Neural cell (in vitro differentiated cells): Measurements from ENCODE around the gene OXLD1. TPM values are rescaled to one million over a fixed set of nuclear protein-coding genes. Genes with fewer than 3 reads are reported as not detected.

Source experiments
- H2AFZ ChIP-seq: fragments of 200-600, 300-800 bp; sonication (generic), shearing (Covaris generic); 2 replicates; pipeline ENCODE4 v1.6.0; 2014; ENCODE audit warnings: low read depth, mild to moderate bottlenecking, antibody characterized with exemption, low read length, moderate library complexity
- H3F3A ChIP-seq: fragments of 200-600 bp; shearing (Covaris generic); 2 replicates; pipeline ENCODE4 v1.6.1; 2016; ENCODE audit warnings: mild to moderate bottlenecking, moderate library complexity, mixed read lengths, antibody characterized with exemption, low read length; ENCODE audit not compliant: insufficient read depth, poor library complexity, severe bottlenecking
- H3K27ac ChIP-seq: fragments of 200-600, 300-800 bp; sonication (generic), shearing (Covaris generic); 2 replicates; pipeline ENCODE4 v1.5.1; 2014; ENCODE audit warnings: mild to moderate bottlenecking, low read length, moderate library complexity
- H3K27me3 ChIP-seq: fragments of 300-800, 200-600 bp; sonication (generic), shearing (Covaris generic); 2 replicates; pipeline ENCODE4 v1.6.0; 2014; ENCODE audit warnings: mild to moderate bottlenecking, low read depth, low read length, moderate library complexity; ENCODE audit not compliant: insufficient read depth
- H3K36me3 ChIP-seq: fragments of 300-800, 200-600 bp; sonication (generic), shearing (Covaris generic); 2 replicates; pipeline ENCODE4 v1.5.1; 2014; ENCODE audit warnings: mild to moderate bottlenecking, antibody characterized with exemption, low read length, moderate library complexity; ENCODE audit not compliant: insufficient read depth
- H3K4me2 ChIP-seq: fragments of 300-800, 200-600 bp; sonication (generic), shearing (Covaris generic); 2 replicates; pipeline ENCODE4 v1.6.0; 2014; ENCODE audit warnings: mild to moderate bottlenecking, low read length
- H3K4me3 ChIP-seq: fragments of 300-800, 200-600 bp; sonication (generic), shearing (Covaris generic); 2 replicates; pipeline ENCODE4 v1.5.1; 2014; ENCODE audit warnings: mild to moderate bottlenecking, low read length, moderate library complexity
- H3K79me2 ChIP-seq: fragments of 200-600 bp; shearing (Covaris generic); replicated peaks from 2 replicates; pipeline ENCODE4 v1.6.0; 2014; ENCODE audit warnings: mild to moderate bottlenecking, low read length, moderate library complexity; ENCODE audit not compliant: insufficient read depth
- H3K9ac ChIP-seq: fragments of 300-800, 200-600 bp; sonication (generic), shearing (Covaris generic); 2 replicates; pipeline ENCODE4 v1.6.1; 2016; ENCODE audit warnings: mild to moderate bottlenecking, low read length, mixed read lengths
- H3K9me2 ChIP-seq: fragments of 200-600 bp; shearing (Covaris generic); 2 replicates; pipeline ENCODE4 v1.6.1; 2016; ENCODE audit warnings: mild to moderate bottlenecking, low read length, mixed read lengths; ENCODE audit not compliant: insufficient read depth
- H3K9me3 ChIP-seq: fragments of 200-600, 300-800 bp; sonication (generic), shearing (Covaris generic); 2 replicates; pipeline ENCODE4 v1.6.1; 2016; ENCODE audit warnings: mild to moderate bottlenecking, mixed run types, low read length, moderate library complexity, mixed read lengths
- H4K20me1 ChIP-seq: fragments of 200-600 bp; shearing (Covaris generic); 2 replicates; pipeline ENCODE4 v1.6.1; 2016; ENCODE audit warnings: mild to moderate bottlenecking, mixed run types; ENCODE audit not compliant: insufficient read depth
- EP300 ChIP-seq: fragments of 450-650 bp; conservative IDR thresholded peaks from 2 replicates; pipeline ENCODE4 v1.6.1; 2014; ENCODE audit warnings: antibody characterized with exemption, mild to moderate bottlenecking, moderate library complexity; ENCODE audit not compliant: poor library complexity, severe bottlenecking
- EZH2 ChIP-seq: fragments of 200-600, 300-800 bp; shearing (Covaris generic), sonication (generic); IDR thresholded peaks from 2 replicates; pipeline ENCODE4 v1.6.1; 2014; ENCODE audit warnings: antibody characterized with exemption, low read length, borderline replicate concordance, mild to moderate bottlenecking; ENCODE audit not compliant: insufficient read depth, poor library complexity, severe bottlenecking
- MXI1 ChIP-seq: fragments of 450-650 bp; conservative IDR thresholded peaks from 2 replicates; pipeline ENCODE4 v1.6.1; 2014; ENCODE audit warnings: antibody characterized with exemption, mild to moderate bottlenecking; ENCODE audit not compliant: poor library complexity, severe bottlenecking
- POLR2AphosphoS5 ChIP-seq: IDR thresholded peaks from 2 replicates; pipeline ENCODE4 v1.6.1; 2012
- RAD21 ChIP-seq: fragments of 450-650 bp; conservative IDR thresholded peaks from 2 replicates; pipeline ENCODE4 v1.6.1; 2014; ENCODE audit warnings: antibody characterized with exemption, mild to moderate bottlenecking, moderate library complexity
- SMC3 ChIP-seq: fragments of 450-650 bp; conservative IDR thresholded peaks from 2 replicates; pipeline ENCODE4 v1.6.1; 2014; ENCODE audit warnings: antibody characterized with exemption, mild to moderate bottlenecking, moderate library complexity; ENCODE audit not compliant: poor library complexity
- TAF1 ChIP-seq: IDR thresholded peaks from 2 replicates; pipeline ENCODE4 v1.6.1; 2012; ENCODE audit warnings: low read depth
- polyA minus RNA-seq: library from RNA; depleted of rRNA, polyadenylated mRNA; stranded (reverse); fragments of >200 nt; gene quantifications from 2 replicates; pipeline ENCODE4 v1.2.3, GENCODE V29; 2014
- polyA plus RNA-seq: library from polyadenylated mRNA; depleted of rRNA; stranded (reverse); fragments of >200 nt; gene quantifications from 2 replicates; pipeline ENCODE4 v1.2.3, GENCODE V29; 2014
- TF ChIP-seq, protein P1 (sequence below): IDR thresholded peaks from 2 replicates; pipeline ENCODE4 v1.6.1; 2012; ENCODE audit warnings: borderline replicate concordance
- TF ChIP-seq, protein P2 (sequence below): fragments of 450-650 bp; IDR thresholded peaks from 2 replicates; pipeline ENCODE4 v1.5.1; 2014; ENCODE audit warnings: antibody characterized with exemption, mild to moderate bottlenecking, moderate library complexity; ENCODE audit not compliant: poor library complexity, severe bottlenecking

Gene OXLD1
- polyA plus RNA-seq (61.0 and 64.2 TPM in 2 replicates), polyA minus RNA-seq (23.8 and 29.7 TPM in 2 replicates)

- H3K9me3 ChIP-seq: no peaks in the 10 kb centered on the region
- H3K36me3 ChIP-seq: no peaks in the 10 kb centered on the region
- H3K27ac ChIP-seq: peak within 1 kb of the TSS; percentile 82
- TF ChIP-seq MXI1 (peak; percentile 95), TAF1 (peak; percentile 48), RAD21 (no peak), EZH2 (no peak), POLR2AphosphoS5 (peak; percentile 89), SMC3 (peak; percentile 22), EP300 (peak; percentile 20)
- TF ChIP-seq, protein P1, sequence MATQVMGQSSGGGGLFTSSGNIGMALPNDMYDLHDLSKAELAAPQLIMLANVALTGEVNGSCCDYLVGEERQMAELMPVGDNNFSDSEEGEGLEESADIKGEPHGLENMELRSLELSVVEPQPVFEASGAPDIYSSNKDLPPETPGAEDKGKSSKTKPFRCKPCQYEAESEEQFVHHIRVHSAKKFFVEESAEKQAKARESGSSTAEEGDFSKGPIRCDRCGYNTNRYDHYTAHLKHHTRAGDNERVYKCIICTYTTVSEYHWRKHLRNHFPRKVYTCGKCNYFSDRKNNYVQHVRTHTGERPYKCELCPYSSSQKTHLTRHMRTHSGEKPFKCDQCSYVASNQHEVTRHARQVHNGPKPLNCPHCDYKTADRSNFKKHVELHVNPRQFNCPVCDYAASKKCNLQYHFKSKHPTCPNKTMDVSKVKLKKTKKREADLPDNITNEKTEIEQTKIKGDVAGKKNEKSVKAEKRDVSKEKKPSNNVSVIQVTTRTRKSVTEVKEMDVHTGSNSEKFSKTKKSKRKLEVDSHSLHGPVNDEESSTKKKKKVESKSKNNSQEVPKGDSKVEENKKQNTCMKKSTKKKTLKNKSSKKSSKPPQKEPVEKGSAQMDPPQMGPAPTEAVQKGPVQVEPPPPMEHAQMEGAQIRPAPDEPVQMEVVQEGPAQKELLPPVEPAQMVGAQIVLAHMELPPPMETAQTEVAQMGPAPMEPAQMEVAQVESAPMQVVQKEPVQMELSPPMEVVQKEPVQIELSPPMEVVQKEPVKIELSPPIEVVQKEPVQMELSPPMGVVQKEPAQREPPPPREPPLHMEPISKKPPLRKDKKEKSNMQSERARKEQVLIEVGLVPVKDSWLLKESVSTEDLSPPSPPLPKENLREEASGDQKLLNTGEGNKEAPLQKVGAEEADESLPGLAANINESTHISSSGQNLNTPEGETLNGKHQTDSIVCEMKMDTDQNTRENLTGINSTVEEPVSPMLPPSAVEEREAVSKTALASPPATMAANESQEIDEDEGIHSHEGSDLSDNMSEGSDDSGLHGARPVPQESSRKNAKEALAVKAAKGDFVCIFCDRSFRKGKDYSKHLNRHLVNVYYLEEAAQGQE: peak; percentile 52
- TF ChIP-seq, protein P2, sequence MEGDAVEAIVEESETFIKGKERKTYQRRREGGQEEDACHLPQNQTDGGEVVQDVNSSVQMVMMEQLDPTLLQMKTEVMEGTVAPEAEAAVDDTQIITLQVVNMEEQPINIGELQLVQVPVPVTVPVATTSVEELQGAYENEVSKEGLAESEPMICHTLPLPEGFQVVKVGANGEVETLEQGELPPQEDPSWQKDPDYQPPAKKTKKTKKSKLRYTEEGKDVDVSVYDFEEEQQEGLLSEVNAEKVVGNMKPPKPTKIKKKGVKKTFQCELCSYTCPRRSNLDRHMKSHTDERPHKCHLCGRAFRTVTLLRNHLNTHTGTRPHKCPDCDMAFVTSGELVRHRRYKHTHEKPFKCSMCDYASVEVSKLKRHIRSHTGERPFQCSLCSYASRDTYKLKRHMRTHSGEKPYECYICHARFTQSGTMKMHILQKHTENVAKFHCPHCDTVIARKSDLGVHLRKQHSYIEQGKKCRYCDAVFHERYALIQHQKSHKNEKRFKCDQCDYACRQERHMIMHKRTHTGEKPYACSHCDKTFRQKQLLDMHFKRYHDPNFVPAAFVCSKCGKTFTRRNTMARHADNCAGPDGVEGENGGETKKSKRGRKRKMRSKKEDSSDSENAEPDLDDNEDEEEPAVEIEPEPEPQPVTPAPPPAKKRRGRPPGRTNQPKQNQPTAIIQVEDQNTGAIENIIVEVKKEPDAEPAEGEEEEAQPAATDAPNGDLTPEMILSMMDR: peak; percentile 6
- H3K9me2 ChIP-seq: no peaks in the 10 kb centered on the region
- H3K4me3 ChIP-seq: peak within 1 kb of the TSS; percentile 99
- peak within 1 kb of the TSS; percentile 59 for H2AFZ ChIP-seq
- H3F3A ChIP-seq: no peaks in the 10 kb centered on the region
- peak within 1 kb of the TSS; percentile 92 for H3K4me2 ChIP-seq
- H3K9ac ChIP-seq: peak within 1 kb of the TSS; percentile 91
- no peaks in the 10 kb centered on the region for H4K20me1 ChIP-seq
- peaks cover 10% of the 10 kb centered on the region for H3K79me2 ChIP-seq
- no peaks in the 10 kb centered on the region for H3K27me3 ChIP-seq
Observed at GRCh38 chr17:81666342-81667191, at the start of gene OXLD1, which contains the start of gene CCDC137. OXLD1 (minus strand) TSS chr17:81666605; CDS start chr17:81666577, 28 bp downstream. CCDC137 (plus strand) TSS chr17:81666737; CDS start chr17:81666767, 30 bp downstream.

GRCh38 chr17:81715107-81715871 lies 48.9 kb upstream of the OXLD1 start:
- no peak overlapping the region for H3K27ac ChIP-seq
- no peak overlapping the region for H3K4me3 ChIP-seq
- TF ChIP-seq RAD21: no peak
- no peak for TF ChIP-seq MXI1
- TF ChIP-seq, protein P1: no peak
- no peak for TF ChIP-seq EZH2
- no peak for TF ChIP-seq SMC3
- TF ChIP-seq, protein P2: no peak
- no peak for TF ChIP-seq EP300
- TF ChIP-seq POLR2AphosphoS5: no peak
- no peak for TF ChIP-seq TAF1
- no peak overlapping the region for H3K4me2 ChIP-seq
- H3K36me3 ChIP-seq: no peaks in the 10 kb centered on the region
- no peak overlapping the region for H3K9ac ChIP-seq
- H3K9me2 ChIP-seq: no peaks in the 10 kb centered on the region
- no peaks in the 10 kb centered on the region for H4K20me1 ChIP-seq
- no peaks in the 10 kb centered on the region for H3K9me3 ChIP-seq
- H3K27me3 ChIP-seq: peaks cover 8% of the 10 kb centered on the region
- H2AFZ ChIP-seq: no peak overlapping the region
- H3K79me2 ChIP-seq: no peaks in the 10 kb centered on the region
- H3F3A ChIP-seq: no peaks in the 10 kb centered on the region
